ENCODE measurements around the gene C11orf91.
"Not testable (repeated sequence)": the region's sequence is repeated elsewhere in the genome, so short reads cannot be mapped to it uniquely, and the experiment has no call there.

Gene C11orf91

DNA sequence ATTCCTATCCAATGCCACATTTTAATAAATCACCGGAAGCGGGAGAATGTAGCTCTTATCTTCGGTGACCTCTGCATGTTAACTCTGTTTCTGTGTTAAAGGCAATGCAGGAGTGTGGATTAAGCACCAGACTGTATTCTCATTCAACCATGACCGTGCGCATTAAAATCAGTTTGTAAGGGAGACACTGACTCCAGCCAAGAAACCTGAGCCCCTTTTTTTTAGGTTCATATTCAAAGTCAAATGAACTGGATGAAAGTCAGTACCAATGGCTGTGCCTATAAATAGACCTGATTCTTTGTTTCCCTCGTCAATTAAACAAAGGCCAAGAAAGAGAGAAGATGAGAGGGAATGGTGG is 32.2 kb downstream of the C11orf91 start:
- FAIRE-seq = no peak

DNA sequence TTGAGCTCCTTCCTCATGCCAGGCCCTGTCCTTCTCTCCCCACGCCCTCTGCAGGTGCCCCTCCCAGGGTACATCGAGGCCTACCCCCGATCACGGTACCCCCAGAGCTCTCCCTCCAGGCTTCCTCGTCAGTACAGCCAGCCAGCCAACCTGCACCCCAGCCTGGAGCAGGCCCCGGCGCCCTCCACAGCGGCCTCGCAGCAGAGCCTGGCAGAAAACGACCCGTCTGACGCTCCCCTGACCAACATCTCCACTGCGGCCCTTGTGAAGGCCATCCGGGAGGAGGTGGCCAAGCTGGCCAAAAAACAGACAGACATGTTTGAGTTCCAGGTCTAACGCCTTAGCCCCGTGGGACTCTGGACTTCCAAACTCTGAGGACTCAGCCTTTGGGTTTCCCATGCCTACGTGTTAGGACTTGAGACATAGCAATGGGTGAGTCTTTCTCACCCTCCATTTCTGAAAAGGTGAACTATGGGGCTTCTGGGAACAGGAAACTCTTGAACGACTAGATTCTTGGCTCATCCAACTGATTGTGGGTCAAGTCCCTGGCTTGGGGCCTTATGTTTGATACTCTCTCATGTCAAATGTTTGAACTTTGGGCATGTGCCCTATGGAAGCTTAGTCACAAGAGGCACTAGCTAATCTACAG is 32.7 kb downstream of the C11orf91 start:
- FAIRE-seq = no peak

DNA sequence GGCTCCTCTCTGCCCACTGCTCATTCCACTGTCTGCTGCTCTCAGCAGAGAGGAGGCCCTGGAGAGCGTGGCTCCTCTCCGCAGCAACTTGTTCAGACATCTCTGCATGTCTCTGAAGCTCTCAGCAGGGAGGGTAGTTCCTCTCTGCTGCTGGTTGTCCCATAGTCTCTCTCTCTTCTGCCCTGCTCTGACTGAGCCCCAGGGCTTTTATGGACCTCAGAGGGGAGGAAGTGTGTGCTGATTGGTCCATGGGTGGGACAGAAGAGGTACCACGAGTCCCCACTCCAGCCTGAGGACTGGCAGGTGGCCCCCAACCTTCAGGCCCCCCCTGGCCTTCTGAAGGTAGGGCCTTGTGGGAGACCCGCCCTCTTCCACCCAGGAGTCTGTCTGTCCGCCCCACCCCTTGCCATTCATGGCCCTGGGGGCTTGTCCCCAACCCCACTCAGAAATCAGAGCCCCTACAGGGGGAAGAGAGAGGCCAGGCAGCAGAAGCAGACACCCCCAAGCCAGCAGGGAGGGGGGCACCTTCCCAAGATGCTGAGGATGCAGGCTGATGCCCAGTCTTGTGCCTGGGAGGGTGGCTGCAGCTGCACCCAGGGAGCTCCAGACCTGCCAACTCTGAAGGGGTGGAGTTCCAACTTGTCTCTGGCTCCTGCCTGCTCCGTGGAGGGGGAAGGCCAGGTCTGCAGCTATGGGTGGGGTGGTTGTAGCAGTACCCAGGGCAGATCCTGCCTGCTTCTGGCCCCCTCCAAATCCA is 35.1 kb downstream of the C11orf91 start:
- FAIRE-seq = no peak

DNA sequence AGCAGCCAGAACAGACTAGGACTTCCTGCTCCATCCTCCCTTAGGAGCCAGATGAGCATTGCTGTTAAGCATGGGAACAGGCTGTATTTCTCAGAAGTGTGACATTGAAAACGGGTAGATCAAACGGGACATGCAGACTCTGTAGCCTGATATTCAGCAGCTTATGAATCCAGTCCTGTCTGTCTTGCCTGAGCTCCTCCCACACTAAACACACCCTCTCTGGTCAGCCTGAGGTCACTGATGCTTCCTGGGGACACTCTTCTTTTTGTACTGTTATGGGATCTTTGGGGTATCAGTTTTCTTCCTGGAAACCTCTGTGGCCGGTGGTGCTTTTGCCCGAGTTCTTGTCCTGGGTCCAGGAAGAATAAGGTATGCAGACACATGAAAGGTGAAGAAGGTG is 35.8 kb downstream of the C11orf91 start:
- no peak for FAIRE-seq

DNA sequence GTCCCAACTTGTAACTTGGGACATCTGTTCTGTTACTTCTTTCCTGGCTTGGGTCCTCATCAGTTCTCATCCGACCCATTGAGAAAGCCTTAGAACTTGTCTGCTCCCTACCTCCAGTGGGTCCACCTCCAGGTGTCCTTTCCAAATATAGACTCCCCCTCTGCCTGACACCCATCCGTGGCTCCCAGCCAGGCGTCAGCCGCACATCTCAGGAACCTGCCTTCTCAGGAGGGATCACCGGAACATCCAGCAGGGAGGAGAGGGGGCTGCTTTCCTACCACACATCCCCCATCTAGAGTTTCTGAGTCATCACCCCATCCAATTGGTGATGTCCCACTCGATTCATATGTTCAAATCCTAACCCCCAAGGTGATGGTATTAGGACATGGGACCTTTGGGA is 36.5 kb downstream of the C11orf91 start:
- FAIRE-seq = no peak

DNA sequence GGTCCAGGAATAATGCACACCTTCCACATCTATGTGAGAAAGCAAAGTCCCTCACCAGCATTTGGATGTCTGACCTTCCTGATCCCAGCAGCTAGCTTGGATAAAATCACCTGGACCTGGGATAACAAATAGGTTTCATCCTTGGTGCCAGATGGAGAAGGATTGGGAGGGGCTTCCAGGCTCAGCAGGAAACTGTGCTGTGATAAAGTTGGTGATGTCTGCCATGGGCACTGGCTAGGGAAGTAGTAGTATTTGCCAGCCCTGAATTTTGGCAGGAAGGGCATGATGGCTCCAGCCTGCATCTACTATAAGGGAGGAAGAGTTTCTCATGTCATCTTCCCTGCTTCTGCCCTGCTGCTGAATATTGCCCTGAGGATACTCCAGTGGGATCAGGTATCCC is 37.5 kb downstream of the C11orf91 start:
- FAIRE-seq = no peak

DNA sequence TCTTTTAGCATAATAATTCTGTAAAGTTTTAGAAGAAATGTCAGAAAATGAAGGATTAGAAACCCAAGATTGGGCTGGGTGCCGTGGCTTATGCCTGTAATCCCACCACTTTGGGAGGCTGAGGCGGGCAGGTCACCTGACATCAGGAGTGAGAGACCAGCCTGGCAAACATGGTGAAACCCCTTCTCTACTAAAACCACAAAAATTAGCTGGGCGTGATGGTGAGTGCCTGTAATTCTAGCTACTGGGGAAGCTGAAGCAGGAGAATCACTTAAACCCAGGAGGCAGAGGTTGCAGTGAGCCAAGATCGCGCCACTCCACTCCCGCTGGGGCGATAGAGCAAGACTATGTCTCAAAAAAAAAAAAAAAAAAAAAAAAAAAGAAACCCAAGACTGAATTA is 39.1 kb downstream of the C11orf91 start:
- FAIRE-seq = not testable (repeated sequence)

DNA sequence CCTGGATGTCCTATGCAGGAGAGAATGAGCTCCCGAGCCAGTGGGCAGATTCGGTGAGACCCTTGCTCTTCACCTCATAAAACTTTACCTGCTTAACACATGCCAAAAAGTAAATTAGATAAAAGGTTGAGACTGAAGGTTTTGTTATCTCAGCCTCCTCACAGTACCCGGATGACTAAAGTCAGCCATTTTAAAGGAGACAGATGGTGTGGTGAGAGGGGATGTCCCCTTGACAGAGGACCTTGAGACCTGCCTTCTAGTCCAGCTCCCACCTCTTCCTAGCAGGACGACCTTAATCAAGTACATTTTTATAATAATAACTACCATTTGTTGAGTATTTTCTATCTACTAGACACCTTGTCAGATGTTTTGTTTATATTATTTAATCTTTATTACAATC is 39.7 kb downstream of the C11orf91 start:
- FAIRE-seq = no peak

DNA sequence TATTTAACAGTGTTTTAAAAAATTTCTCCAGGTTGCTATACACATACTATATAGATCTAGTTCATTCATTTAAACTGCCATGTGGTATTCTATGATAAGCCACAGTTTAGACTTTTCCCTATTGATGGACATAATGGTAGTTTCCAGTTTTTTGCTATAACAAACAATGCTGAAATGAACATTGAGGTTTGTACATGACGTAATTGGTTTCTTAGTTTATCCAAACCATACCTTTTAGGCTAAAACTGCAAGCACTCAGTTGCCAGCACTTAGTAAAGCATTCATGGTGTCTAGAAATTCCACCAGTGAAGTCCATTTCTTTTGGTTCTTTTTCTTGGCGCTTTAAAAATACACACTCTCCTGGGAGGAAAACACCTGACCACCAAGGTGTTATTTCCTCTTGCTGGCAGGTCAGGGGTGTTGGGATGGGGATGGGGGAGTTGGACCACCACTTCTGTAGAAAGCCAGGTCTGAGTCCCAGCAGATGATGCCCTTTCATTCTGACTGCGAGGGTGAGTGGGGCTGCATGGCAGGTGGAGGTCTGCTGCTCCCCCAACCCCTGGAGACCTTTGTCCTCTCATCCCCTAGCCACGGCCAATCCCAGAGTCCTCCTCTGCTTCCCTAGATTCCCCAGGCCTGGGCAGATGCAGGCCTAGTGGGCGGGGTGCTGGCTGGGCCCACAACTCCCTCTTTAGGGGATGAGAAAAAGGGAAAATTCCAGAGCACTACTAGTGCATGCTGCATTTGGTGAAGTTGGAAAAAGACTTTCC is 41.1 kb downstream of the C11orf91 start:
- no peak for FAIRE-seq

DNA sequence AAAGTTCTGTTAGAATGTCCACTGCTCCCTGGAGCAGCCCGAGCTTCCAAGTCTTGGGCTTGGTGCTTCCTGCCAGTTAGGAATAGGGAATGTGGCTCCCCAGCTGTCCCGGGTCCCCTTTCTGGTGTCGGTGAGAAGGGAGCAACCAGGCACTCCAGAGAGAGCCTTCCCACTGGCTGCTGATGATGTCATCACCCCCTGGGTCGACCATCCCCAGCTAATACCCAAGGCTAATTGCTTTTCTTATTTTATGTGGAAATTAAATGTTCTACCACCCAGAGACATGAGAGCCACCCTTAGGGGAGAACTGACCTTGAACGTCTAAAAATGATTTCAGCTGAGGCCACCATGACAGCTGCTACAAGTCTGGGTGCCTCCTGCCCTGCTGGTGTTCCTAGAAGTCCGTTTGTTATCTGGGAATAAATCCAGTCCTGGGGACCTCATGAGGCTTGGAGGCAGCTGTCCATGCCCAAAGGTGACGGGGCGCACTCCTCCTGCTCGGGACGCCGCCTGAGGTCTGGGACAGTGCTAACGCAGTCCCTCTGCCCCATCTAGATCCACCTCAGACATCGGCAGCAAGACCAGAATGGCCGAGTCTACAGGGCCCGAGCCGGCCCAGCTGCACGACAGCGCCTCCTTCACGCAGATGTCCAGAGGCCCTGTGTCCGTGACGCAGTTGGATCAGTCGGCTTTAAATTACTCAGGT is 42.3 kb downstream of the C11orf91 start:
- no peak for FAIRE-seq

DNA sequence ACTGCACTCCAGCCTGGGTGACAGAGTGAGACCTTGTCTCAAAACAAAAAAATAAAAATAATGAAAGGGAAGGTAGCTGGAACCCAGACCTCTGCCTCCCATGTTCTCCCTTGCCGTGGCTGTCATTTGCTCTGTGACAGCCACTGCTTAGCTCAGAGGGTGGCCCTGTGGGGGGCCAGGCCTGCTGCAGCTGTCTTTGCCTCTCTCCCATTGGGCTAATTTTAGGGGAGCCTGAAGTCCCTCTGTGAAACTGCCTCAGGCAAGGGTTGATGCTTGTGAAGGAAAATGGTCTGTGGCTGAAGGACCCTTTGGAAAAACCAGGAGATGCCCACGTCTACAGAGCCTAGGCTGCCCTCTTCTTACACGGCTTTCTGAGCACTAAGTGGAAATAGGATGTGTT is 42.9 kb downstream of the C11orf91 start:
- no peak for FAIRE-seq

DNA sequence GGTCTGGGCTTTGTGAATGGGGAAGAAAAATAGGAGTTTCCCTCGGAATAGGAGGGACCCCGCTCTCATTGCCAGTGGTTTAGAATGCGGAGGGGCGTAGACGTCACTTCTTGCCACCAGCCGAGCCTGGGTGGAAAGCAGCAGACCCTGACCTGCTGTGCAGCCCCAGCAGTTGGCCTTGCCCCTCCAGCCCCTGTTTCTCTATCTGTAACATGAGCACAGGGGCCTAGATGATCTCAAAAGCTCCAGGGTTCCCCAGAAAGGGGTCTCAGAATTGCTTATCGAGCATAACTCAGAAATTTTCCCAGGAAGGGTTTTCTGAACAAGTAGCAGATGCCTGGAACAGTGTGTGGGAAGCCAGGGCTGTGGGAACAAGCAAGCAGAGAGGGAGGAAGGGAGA is 43.9 kb downstream of the C11orf91 start:
- FAIRE-seq = no peak

DNA sequence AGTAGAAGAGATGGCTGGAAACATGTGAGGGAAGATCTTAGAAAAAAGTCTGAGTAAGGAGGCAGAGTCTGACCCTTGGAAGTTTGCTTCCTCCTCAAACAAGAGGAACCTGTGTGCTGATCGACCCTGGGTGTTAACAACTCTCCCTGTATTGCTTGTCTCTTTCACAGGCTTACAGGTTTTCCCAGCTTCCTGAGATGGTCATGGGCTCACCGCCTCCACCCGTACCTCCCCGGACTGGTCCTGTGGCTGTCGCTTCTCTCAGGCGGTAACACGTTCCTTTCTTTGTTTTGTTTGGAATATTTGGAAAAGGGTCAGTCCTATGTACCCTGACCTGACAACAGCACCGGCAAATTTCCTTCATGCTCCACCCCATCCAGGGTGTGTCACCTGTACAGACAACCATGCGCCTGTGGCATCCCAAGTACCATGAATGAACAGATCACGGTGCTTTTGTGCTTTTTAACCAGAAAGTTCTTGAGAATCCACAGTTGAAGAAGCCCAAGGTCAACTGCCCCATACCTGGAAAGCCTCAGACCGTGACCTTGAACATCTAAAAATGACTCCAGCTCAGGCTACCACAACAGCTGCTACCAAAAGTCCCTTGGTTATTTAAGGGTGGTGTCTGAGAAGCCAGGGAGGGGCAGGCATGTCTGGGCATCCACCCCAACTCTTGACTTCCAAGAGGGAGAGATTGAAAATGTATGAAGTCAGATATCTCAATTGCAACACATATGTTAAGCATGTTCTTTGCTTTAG is 44.6 kb downstream of the C11orf91 start:
- no peak for FAIRE-seq

DNA sequence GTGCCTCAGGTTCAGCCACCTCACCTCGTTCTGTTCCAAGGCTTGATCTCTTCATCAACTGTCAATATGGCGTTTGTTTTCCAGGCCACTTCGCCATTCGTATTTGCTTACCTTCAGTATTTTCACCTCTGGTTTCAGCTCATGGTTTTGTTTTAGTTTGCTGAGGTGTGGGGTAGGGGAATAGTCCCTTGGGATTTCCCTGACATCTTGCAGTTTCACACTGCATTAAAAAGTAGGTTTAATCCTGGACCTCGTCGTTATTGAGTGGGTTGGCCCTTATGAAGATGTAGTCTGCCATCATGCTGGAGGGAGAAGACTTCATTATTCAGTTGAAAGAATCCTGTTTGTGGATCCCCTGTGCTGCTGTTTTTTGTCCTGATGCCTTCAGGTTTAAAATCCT is 46.0 kb downstream of the C11orf91 start:
- FAIRE-seq = no peak

DNA sequence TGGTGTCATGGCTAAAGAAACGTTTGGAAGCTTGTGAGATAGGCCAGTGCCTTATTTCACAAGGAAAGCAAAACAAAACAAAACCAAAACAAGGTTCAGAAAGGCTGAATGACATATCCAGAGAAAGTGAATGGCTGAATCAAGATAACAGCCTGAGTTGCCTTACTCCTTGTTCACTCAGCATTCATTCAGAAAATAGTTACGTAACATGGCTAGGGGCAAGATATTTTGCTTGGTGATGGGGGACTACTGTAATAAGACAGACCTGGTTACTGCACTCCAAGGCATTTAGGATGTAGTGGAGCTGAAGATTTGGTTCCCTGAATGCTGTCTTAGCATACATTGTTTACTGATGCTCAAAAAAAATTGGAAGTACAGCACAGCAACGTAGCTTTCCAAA is 47.7 kb downstream of the C11orf91 start:
- no peak for FAIRE-seq

DNA sequence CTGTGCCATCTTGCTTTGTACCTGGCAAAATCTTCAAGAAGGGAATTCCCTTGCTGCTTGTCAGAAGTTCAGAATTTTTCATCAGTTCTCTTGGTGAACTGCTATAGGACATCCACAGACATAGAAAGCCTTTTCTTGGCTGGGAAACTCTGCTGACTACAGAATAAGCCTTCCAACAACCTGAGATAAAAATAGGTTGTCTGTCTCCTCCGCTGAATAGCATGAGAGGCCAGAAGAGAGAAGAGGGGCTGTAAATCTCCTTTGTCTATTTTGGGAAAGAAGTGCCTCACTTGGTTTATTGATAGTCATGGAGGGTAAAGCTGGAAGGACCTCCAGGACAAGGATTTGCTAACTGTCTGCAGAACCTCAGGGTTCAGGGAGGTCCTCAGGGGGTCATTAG is 48.2 kb downstream of the C11orf91 start:
- FAIRE-seq = no peak

DNA sequence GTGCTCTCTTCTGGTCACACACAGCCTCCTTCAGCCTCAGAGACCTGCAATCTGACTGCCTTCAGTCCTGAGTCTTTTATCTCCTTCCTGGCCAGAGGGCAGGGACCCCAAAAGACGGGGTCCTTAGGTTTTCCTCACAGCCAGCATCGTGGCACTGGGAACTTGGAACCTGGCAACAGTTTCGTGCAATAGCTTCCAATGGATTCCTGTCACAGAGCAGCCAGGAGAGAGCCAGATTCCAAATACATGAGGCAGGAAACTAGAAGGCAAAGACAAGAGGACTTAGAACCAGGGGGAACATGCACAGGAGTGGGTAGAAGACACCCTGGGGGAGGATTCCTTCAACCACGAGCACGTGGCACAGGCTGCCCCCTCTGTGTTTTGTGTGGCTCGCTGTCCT is 48.6 kb downstream of the C11orf91 start:
- FAIRE-seq = no peak

DNA sequence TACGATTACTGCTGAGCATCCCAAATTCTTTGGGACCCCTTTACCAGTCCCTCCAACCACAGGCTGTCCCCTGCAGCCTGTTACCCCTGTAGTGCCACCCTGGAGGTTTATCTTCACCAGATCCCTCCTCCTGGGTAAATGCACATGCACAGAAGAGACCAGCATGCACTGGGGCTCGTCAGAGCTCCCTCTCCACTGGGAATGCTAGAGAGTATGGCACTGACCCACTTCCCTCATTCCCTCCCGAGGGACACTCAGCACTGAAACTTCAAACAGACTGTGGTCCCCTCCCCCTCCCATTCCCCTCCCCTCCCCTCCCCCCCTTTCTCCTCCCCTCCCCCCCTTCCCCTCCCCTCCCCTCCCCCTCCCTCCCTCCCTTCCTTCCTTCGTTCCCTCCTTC is 49.1 kb downstream of the C11orf91 start:
- FAIRE-seq = no peak

DNA sequence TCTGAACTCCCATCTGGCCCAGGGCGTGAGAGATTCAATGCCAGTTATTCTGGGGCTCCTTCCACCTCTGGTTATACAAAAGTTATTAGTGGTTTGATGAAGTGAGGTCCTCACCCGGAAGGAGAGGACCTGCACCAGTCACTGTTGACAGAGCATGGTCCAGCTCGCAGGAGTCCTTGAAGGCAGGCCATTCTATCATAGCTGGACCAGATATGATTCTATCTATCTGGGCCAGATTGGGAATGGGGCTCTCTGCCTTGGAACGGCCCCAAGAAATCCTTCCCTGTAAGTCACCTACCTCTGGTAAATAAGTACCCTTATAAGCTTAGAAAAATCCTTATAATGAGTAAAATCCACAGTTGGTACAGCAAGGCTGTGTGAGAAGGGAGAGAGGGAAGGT is 50.7 kb downstream of the C11orf91 start:
- no peak for FAIRE-seq

Data from A204.1 (cell line).